ENCODE data around the gene OR10C1.
"Not testable (repeated sequence)": the region's sequence is repeated elsewhere in the genome, so short reads cannot be mapped to it uniquely, and the experiment has no call there.

The OR10C1 gene

DNA sequence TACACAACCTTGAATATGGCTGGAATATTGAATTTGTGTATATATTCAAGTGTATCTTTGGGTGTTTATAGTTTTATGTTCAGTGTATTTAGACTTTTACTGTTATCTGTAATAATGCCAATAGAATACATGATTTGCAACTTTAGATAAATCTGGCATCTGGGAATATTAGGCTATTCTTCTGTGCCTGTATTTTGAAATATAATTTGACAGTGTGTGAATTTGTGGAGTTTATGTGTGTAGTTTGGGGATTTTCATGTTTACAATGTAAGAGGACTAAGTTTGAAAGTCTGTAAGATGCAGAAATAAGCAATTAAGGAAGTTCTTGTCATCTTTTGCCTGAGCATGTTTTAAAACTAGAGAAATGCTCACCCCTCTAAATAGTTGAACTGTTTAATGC is at the start of gene OR10C1:
Gene OR10C1, plus strand, starts transcription at position 301 of the 400 bp plus-strand sequence. CDS start 710 bp downstream, outside the sequence.
- DNase-seq (ENCODE audit: low spot score) = no peak

GRCh38 chr6:29395331-29395730 is 43.8 kb upstream of the OR10C1 start, which contains the start of gene OR12D2:
OR12D2 (plus strand) TSS chr6:29395631; CDS start chr6:29396700, 1,069 bp downstream.
- no peak for DNase-seq (ENCODE audit: low spot score)

DNA sequence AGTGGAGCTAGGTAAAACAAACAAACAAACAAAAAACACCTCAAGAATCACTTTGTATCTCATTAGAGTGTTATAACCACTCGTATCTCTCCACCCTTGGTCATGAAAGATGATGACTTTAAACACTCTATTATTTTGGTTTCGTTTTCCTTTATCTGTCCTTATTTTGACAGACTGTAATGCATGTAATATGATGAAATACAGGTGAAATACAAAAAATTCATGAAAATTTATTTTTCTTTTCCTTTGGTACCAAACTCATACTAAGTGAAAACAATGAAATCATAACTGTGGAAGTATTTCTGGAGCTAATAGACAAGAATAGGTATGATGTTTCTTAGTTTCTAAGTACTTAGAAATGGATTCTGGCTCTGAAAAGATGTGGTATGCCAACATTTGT is 39.6 kb upstream of the OR10C1 start:
- no peak for DNase-seq (ENCODE audit: low spot score)

DNA sequence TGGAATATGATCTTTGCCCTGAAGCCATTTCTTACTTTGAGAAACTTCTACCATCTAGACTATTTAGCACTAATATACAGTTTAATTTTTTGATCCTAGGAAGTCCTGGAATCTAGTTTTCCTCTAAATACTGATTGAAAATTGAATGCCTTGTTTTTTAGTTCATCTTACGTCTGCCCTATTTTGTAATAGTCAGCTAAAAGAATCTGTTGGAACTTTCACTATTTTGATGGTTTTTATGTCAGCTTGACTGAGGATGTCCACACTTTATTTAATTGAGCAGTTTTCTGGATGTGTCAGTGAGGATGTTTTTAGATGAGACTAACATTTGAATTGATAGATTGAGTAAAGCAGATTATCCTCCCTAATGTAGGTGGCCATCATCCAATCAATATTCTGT is 35.3 kb upstream of the OR10C1 start:
- DNase-seq (ENCODE audit: low spot score) = no peak

DNA sequence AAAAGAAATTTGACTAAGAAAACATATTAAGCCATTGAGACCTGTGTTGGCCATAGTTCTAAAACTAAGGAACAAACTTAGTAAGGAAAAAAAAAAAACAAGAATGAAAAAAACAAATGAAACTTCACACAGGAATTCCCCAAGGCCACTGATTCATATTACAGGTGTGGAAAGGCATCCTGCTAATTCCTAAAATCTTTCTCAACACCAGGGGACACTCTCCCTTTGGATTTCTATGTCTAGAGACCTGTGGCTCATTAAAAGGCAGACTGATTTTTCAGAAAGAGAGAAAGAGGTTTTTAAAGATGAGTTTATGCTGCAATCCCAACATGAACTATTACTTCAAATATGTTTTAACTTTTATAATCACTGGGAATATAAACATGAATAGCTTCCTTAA is 24.5 kb upstream of the OR10C1 start, which contains the start of gene OR12D1:
Gene OR12D1, plus strand, starts transcription at position 341 of the 400 bp plus-strand sequence.
- no peak for DNase-seq (ENCODE audit: low spot score)

GRCh38 chr6:29419516-29419915 is 19.6 kb upstream of the OR10C1 start:
- DNase-seq (ENCODE audit: low spot score) = no peak

DNA sequence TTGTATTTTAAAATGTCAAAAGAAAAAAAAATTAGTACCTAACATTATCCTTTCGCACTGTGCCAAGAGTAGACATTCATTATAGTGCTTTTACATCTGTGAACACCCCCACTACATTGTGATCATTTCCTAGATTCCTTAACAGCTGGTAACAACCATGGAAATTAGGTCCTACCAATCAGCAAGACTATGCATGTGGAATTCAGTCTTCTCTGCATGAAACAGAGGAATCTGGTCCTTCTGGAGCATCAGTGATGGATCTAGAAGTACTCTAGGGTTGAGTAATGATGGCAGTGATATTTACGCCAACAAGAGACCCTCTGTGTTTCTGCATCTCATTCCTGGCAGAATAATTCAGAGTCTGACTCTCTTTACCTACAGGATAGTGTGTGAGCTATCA is 14.9 kb upstream of the OR10C1 start:
- no peak for DNase-seq (ENCODE audit: low spot score)

DNA sequence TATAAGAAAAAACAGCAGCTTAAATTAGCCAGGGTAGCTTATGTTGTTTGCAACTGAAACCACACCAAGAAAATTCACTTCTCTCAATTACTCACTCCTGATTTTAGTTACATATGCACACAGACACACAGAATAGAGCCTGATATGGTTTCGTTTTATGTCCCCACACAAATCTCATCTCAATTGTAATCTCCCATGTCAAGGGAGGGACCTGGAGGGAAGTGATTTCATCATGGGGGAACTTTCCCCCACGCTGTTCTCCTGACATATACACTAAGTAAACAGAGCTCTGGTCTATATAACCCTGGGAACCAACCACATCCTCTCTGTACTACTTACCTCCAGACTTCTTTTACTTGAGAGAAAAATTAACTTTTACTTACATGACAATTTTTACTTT is 14.5 kb upstream of the OR10C1 start:
- DNase-seq (ENCODE audit: low spot score) = no peak

GRCh38 chr6:29425075-29425474 is 14.0 kb upstream of the OR10C1 start:
- DNase-seq (ENCODE audit: low spot score) = no peak

DNA sequence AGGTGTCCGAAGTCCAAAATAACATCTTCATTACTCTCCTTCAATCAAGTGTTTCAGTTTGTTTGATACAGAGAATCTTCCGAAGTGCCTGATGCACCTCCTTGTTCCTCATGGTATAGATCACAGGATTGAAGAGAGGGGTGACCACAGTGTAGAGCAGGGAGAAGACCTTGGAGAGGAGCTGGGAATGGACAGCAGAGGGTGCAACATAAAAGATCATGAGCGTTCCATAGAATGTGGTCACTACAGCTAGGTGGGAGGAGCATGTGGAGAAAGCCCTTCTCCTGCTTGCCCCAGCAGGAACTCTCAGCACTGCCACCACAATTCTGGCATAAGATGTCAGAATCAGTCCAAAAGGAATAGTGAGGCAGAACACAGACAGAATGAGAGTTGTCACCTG is 12.5 kb upstream of the OR10C1 start:
- no peak for DNase-seq (ENCODE audit: low spot score)

- not testable (repeated sequence) for DNase-seq (ENCODE audit: low spot score)
Measured at GRCh38 chr6:29436730-29437129, 2.4 kb upstream of the OR10C1 start.

- DNase-seq (ENCODE audit: low spot score) = no peak
Measured at GRCh38 chr6:29442719-29443118, 3.6 kb downstream of the OR10C1 start.

DNA sequence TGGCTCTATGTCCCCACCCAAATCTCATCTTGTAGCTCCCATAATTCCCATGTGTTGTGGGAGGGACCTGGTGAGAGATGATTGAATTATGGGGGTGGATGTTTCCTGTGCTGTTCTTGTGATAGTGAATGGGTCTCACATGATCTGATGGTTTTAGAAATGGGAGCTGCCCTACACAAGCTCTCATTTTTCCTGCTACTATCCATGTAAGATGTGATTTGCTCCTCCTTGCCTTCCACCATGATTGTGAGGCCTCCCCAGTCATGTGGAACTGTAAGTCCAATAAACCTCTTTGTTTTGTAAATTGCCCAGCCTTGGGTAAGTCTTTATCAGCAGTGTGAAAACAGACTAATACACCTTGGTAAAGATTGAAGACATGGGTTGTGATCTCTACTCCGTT is 4.9 kb downstream of the OR10C1 start:
- DNase-seq (ENCODE audit: low spot score) = not testable (repeated sequence)

GRCh38 chr6:29447670-29448069 is 8.6 kb downstream of the OR10C1 start:
- DNase-seq (ENCODE audit: low spot score) = peak; percentile 67

DNA sequence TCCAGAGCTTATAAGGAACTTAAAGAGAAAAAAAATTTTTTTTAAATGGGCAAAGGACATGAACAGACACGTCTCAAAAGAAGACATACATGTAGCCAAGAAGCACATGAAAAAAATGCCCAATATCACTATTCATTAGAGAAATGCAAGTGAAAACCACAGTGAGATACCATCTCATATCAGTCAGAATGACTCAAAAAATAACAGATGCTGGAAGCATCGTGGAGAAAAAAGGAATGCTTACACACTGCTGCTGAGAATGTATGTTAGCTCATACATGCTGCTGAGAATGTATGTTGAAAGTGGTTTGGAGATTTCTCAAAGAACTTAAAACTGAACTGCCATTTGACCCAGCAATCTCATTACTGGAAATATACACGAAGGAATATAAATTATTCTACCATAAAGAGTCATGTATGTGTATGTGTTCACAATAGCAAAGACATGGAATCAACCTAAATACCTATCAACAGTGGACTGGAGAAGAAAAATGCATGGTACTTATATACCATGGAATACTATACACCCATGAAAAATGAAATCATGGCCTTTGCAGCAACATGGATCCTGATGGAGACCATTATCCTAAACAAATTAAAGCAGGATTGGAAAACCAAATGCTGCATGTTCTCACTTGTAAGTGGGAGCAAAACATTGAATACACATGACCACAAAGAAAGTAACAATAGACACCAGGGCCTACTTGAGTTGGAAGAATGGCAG is 12.5 kb downstream of the OR10C1 start:
- DNase-seq (ENCODE audit: low spot score) = no peak

- DNase-seq (ENCODE audit: low spot score) = no peak
Measured at GRCh38 chr6:29456971-29457370, 17.9 kb downstream of the OR10C1 start, which contains the start of the genes OR11A1 and OR2H1. OR11A1 (minus strand) TSS chr6:29457071; CDS start chr6:29427641, 29,430 bp downstream. OR2H1 (plus strand) TSS chr6:29457155; CDS start chr6:29461770, 4,615 bp downstream.

GRCh38 chr6:29461021-29461814 is 22.1 kb downstream of the OR10C1 start:
- DNase-seq (ENCODE audit: low spot score) = no peak

GRCh38 chr6:29462022-29462421 is 22.9 kb downstream of the OR10C1 start:
- DNase-seq (ENCODE audit: low spot score) = no peak

GRCh38 chr6:29465279-29465678 is 26.2 kb downstream of the OR10C1 start:
- no peak for DNase-seq (ENCODE audit: low spot score)

GRCh38 chr6:29465801-29466200 is 26.7 kb downstream of the OR10C1 start:
- DNase-seq (ENCODE audit: low spot score) = no peak

GRCh38 chr6:29466241-29466640 is 27.1 kb downstream of the OR10C1 start:
- DNase-seq (ENCODE audit: low spot score) = no peak

DNA sequence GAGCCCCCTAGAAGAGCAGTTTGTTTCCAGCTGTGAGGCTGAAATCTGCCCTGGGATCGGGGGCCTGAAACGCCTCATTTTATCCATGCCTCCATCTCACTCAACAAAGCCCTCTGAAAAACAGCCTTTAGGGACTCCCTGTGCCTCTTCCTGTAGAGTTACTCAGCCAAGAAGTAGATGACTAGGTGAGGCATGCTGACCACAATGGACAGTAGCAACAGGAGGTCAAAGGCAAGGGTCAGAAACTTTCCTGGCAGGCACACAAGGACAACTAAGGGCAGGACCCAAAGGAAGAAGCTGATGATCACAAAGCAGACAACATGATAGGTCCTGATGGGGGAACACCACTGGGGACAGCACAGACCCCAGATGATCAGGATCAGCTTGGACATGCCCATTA is 35.9 kb downstream of the OR10C1 start:
- DNase-seq (ENCODE audit: low spot score) = no peak

DNA sequence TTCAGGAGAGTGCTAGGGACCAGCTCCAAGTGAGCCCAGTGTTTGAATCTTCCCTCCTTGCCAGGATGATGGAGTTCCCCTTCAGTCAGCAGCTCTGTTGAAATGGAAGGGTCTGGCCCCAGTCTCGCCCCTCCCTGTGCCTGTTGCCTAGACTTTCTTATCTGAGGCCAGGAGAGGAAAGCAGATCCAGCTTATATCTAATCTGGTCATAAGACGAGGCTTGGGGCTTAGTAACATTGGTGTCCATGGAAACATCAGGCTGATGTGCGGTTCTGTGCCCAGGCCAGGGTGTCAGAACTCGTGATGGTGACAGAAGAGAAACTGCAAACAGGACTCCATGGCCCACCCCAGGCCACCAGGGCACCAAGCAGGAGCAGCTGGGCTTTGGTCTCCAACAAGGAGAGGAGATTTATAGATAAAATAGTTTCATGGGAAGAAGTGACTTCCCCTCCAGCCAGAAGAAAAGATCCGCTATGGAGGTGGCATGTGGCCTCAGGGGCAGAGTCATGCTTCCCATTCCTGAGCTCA is 38.9 kb downstream of the OR10C1 start:
- DNase-seq (ENCODE audit: low spot score) = no peak

Measured in iPS-NIHi11 (cell line).